ENCODE results near the gene HERC3. TPM values are rescaled to one million over a fixed set of nuclear protein-coding genes. Genes with fewer than 3 reads are reported as not detected.

HERC3 gene
- total and polyA plus RNA-seq, 2 donors from 2014 or later, result 6.3 to 58.4 TPM

DNA sequence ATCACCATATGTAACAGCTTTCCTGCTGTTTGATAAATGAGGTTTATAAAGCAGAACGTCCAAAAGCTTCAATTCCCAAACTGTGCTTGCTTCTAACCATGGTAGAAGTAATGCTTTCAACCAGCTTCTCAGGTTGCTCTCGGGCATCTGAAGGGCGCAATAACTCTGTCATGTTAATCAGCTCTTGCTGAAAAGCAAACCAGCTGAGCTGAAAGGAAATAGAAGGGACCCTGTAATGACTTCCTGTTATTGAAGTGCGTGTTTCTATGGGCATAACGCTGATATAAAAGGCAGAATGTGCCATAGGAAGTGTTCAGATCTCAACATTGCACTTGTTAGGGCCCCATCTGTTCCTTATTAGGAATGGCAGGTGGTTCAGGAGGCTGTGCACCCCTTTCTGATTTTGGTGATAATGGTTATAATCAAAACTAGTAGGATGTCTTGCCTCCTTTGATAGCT lies 21.2 kb downstream of the HERC3 start:
- FAIRE-seq, result no peak
- Histone ChIP-seq H3K36me3 (ENCODE audit: control insufficient read depth in 2 of 3, insufficient read depth in 3 of 3, low read length in 3 of 3) (no peaks in the 10 kb centered on the region), H3K4me3 (ENCODE audit: low read length in 3 of 3) (no peak overlapping the region), H3K9me3 (ENCODE audit: control insufficient read depth in 2 of 3, insufficient read depth in 1 of 3, low read length in 3 of 3) (no peaks in the 10 kb centered on the region), H3K27ac (ENCODE audit: low read depth in 2 of 2, low read length in 2 of 2) (peak overlapping the region; percentile 47 to 74), H3K27me3 (ENCODE audit: control insufficient read depth, insufficient read depth, low read length) (no peaks in the 10 kb centered on the region), H3K4me1 (ENCODE audit: control insufficient read depth in 2 of 3, insufficient read depth in 2 of 3, low read depth in 1 of 3, low read length in 3 of 3) (peaks cover 0 to 29% (median 22%) of the 10 kb centered on the region in 3 donors), H3K9ac (ENCODE audit: low read length in 3 of 3) (peak overlapping the region in 1 of 3 donors; percentile 10)
- TF ChIP-seq, protein P1, sequence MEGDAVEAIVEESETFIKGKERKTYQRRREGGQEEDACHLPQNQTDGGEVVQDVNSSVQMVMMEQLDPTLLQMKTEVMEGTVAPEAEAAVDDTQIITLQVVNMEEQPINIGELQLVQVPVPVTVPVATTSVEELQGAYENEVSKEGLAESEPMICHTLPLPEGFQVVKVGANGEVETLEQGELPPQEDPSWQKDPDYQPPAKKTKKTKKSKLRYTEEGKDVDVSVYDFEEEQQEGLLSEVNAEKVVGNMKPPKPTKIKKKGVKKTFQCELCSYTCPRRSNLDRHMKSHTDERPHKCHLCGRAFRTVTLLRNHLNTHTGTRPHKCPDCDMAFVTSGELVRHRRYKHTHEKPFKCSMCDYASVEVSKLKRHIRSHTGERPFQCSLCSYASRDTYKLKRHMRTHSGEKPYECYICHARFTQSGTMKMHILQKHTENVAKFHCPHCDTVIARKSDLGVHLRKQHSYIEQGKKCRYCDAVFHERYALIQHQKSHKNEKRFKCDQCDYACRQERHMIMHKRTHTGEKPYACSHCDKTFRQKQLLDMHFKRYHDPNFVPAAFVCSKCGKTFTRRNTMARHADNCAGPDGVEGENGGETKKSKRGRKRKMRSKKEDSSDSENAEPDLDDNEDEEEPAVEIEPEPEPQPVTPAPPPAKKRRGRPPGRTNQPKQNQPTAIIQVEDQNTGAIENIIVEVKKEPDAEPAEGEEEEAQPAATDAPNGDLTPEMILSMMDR (IDR thresholded peaks at IDR 0.05; ENCODE audit: borderline replicate concordance, extremely low read depth, insufficient read depth), result no peak
- DNase-seq, result peak in 3 of 5 donors; percentile 51 to 81 (median 78)
- intact Hi-C loops (cut with DNase I), result no loop called here

DNA sequence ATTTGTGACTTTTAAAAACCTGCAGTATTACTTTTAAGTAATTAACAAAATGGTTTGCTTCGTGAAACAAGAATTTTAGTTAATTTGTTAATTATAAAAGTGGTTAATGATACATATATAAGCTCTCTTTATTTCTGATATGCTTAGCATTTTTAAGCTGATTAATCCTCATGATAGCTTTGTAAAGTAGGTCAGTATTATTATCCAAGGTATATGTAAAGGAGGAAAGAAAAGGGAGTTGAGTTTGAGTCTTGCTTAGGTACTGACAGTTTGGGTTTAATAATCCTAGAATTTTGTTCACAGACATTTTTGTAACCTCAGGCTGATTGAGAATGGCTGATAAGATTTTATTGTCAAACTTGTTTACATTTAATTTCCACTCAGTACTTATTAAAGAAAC lies 21.8 kb downstream of the HERC3 start:
- H3K27me3 ChIP-seq (ENCODE audit: control insufficient read depth, insufficient read depth, low read length), result no peaks in the 10 kb centered on the region
- H3K4me1 ChIP-seq (ENCODE audit: control insufficient read depth in 2 of 3, insufficient read depth in 2 of 3, low read depth in 1 of 3, low read length in 3 of 3), result peaks cover 0 to 30% (median 28%) of the 10 kb centered on the region in 3 donors
- no peak overlapping the region for H3K4me3 ChIP-seq (ENCODE audit: low read length in 3 of 3)
- TF ChIP-seq, protein P1 (IDR thresholded peaks at IDR 0.05; ENCODE audit: borderline replicate concordance, extremely low read depth, insufficient read depth), result no peak
- H3K9ac ChIP-seq (ENCODE audit: low read length in 3 of 3), result no peak overlapping the region
- peak overlapping the region in 1 of 2 donors; percentile 47 for H3K27ac ChIP-seq (ENCODE audit: low read depth in 2 of 2, low read length in 2 of 2)
- intact Hi-C loops (cut with DNase I), result no loop called here
- FAIRE-seq (peak; percentile 25), DNase-seq (no peak)
- H3K9me3 ChIP-seq (ENCODE audit: control insufficient read depth in 2 of 3, insufficient read depth in 1 of 3, low read length in 3 of 3), result no peaks in the 10 kb centered on the region
- no peaks in the 10 kb centered on the region for H3K36me3 ChIP-seq (ENCODE audit: control insufficient read depth in 2 of 3, insufficient read depth in 3 of 3, low read length in 3 of 3)

DNA sequence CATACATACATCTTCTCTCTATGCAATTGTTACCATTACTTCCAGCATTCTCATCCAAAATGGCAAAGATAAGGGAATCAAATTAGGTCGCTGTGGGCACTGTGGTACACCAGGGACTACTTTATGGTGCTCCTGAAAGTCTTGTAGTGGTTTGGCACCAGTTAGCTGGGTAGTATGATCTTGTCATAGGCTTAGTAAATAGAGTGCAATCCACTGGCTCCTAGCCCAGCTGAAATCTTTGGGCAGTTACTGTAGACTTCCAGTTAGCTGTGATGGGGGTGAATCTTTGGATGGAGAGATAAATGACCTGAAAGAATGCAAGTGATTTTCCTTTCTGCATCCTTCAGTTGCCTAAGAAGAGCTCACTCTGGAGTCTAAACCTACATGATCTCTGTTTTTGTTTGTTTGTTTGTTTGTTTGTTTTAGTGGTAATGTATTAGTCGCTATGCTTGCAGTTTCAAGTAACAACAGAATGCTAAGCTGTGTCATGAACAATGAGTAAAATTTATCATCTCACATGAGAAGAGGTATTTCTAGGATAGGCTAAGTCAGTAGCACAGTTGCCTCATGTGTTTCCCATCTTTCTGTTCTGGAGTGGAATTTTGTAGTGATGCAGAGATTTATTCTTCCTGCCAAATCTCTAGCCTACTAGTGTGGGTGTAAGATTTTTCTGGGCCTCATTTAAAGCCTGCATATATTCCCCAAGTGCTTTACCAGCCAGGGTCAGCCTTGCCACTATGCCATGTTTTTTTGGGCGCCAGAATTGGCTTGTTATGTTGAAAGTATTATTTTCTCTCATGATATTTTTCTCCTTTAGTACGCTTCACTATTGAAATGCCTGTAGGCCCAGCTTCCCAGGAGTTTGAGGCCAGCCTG lies 24.2 kb downstream of the HERC3 start:
- intact Hi-C loops (cut with DNase I), result no loop called here
- H3K4me3 ChIP-seq (ENCODE audit: low read length in 3 of 3), result no peak overlapping the region
- H3K9me3 ChIP-seq (ENCODE audit: control insufficient read depth in 2 of 3, insufficient read depth in 1 of 3, low read length in 3 of 3), result no peaks in the 10 kb centered on the region
- H3K9ac ChIP-seq (ENCODE audit: low read length in 3 of 3), result no peak overlapping the region
- H3K27me3 ChIP-seq (ENCODE audit: control insufficient read depth, insufficient read depth, low read length), result no peaks in the 10 kb centered on the region
- FAIRE-seq, result no peak
- H3K27ac ChIP-seq (ENCODE audit: low read depth in 2 of 2, low read length in 2 of 2), result no peak overlapping the region
- peaks cover 0 to 31% (median 19%) of the 10 kb centered on the region in 3 donors for H3K4me1 ChIP-seq (ENCODE audit: control insufficient read depth in 2 of 3, insufficient read depth in 2 of 3, low read depth in 1 of 3, low read length in 3 of 3)
- DNase-seq, result no peak
- H3K36me3 ChIP-seq (ENCODE audit: control insufficient read depth in 2 of 3, insufficient read depth in 3 of 3, low read length in 3 of 3), result no peaks in the 10 kb centered on the region
- TF ChIP-seq, protein P1 (IDR thresholded peaks at IDR 0.05; ENCODE audit: borderline replicate concordance, extremely low read depth, insufficient read depth), result no peak

All from kidney (tissue), 14 donors.